Parathyroid adenoma (tissue), 2 donors: Measurements from ENCODE around the gene ALG2.
"Not testable (repeated sequence)": the region's sequence is repeated elsewhere in the genome, so short reads cannot be mapped to it uniquely, and the experiment has no call there.

Experiments
- H2AFZ ChIP-seq: fragments of 300-600 bp; sonication (generic); one replicate; pipeline ENCODE4 v1.7.0; 2017; ENCODE audit warnings: antibody characterized with exemption, mild to moderate bottlenecking
- H3K27ac ChIP-seq: fragments of 300-600 bp; sonication (generic); one replicate; pipeline ENCODE4 v1.7.0; 2017
- H3K27me3 ChIP-seq: fragments of 300-600 bp; sonication (generic); one replicate; pipeline ENCODE4 v1.7.0; 2017; ENCODE audit warnings: low read length; ENCODE audit not compliant: control insufficient read depth, insufficient read depth
- H3K36me3 ChIP-seq: fragments of 300-600 bp; sonication (generic); one replicate; pipeline ENCODE4 v1.7.0; 2017; ENCODE audit warnings: low read length; ENCODE audit not compliant: control insufficient read depth, insufficient read depth
- H3K4me1 ChIP-seq: fragments of 300-600 bp; sonication (generic); one replicate; pipeline ENCODE4 v1.7.0; 2017; ENCODE audit warnings: control low read depth
- H3K4me2 ChIP-seq: fragments of 300-600 bp; sonication (generic); one replicate; pipeline ENCODE4 v1.7.0; 2017; ENCODE audit warnings: low read length
- H3K4me3 ChIP-seq: fragments of 300-600 bp; sonication (generic); one replicate; pipeline ENCODE4 v1.7.0; 2017; ENCODE audit warnings: low read depth, low read length
- H3K79me2 ChIP-seq: fragments of 300-600 bp; sonication (generic); one replicate; pipeline ENCODE4 v1.7.0; 2017; ENCODE audit warnings: control low read depth
- H3K9ac ChIP-seq: fragments of 300-600 bp; sonication (generic); one replicate; pipeline ENCODE4 v1.7.0; 2017; ENCODE audit warnings: mild to moderate bottlenecking
- H3K9me3 ChIP-seq: fragments of 300-600 bp; sonication (generic); one replicate; pipeline ENCODE4 v1.7.0; 2017; ENCODE audit warnings: low read length; ENCODE audit not compliant: control insufficient read depth
- CTCF ChIP-seq: fragments of 300-600 bp; sonication (generic); IDR thresholded peaks from one replicate; pipeline ENCODE4 v1.7.0; 2017; ENCODE audit warnings: antibody characterized with exemption, mild to moderate bottlenecking
- donor health status: primary hyperparathyroidism.

The ALG2 gene

GRCh38 chr9:99239341-99240060 is 17.8 kb upstream of the ALG2 start:
- H3K4me3 ChIP-seq: no peak overlapping the region
- H3K79me2 ChIP-seq: no peaks in the 10 kb centered on the region
- H3K9me3 ChIP-seq: no peaks in the 10 kb centered on the region
- no peak overlapping the region for H2AFZ ChIP-seq
- H3K36me3 ChIP-seq: no peaks in the 10 kb centered on the region
- H3K27me3 ChIP-seq: no peaks in the 10 kb centered on the region
- H3K4me1 ChIP-seq: no peaks in the 10 kb centered on the region
- TF ChIP-seq CTCF: no peak
- H3K9ac ChIP-seq: no peak overlapping the region
- H3K27ac ChIP-seq: no peak overlapping the region
- H3K4me2 ChIP-seq: peak overlapping the region; percentile 15

GRCh38 chr9:99238331-99238730 is 16.6 kb upstream of the ALG2 start:
- no peak overlapping the region for H3K9ac ChIP-seq
- TF ChIP-seq CTCF: no peak
- no peaks in the 10 kb centered on the region for H3K36me3 ChIP-seq
- no peak overlapping the region for H3K4me2 ChIP-seq
- no peaks in the 10 kb centered on the region for H3K79me2 ChIP-seq
- no peaks in the 10 kb centered on the region for H3K4me1 ChIP-seq
- no peak overlapping the region for H3K27ac ChIP-seq
- no peaks in the 10 kb centered on the region for H3K27me3 ChIP-seq
- no peak overlapping the region for H2AFZ ChIP-seq
- no peak overlapping the region for H3K4me3 ChIP-seq
- no peaks in the 10 kb centered on the region for H3K9me3 ChIP-seq

- not testable (repeated sequence) for H3K36me3 ChIP-seq, H3K79me2 ChIP-seq, H3K9me3 ChIP-seq, H3K4me1 ChIP-seq, H2AFZ ChIP-seq, H3K9ac ChIP-seq, H3K4me3 ChIP-seq, H3K4me2 ChIP-seq, H3K27ac ChIP-seq, H3K27me3 ChIP-seq
Observed at GRCh38 chr9:99237849-99238248, 16.1 kb upstream of the ALG2 start.

- no peak overlapping the region for H3K4me3 ChIP-seq
- H3K9me3 ChIP-seq: no peaks in the 10 kb centered on the region
- H3K9ac ChIP-seq: no peak overlapping the region
- H2AFZ ChIP-seq: no peak overlapping the region
- no peaks in the 10 kb centered on the region for H3K79me2 ChIP-seq
- no peak overlapping the region for H3K4me2 ChIP-seq
- H3K4me1 ChIP-seq: no peaks in the 10 kb centered on the region
- H3K27me3 ChIP-seq: no peaks in the 10 kb centered on the region
- H3K36me3 ChIP-seq: no peaks in the 10 kb centered on the region
- TF ChIP-seq CTCF: no peak
- H3K27ac ChIP-seq: no peak overlapping the region
Observed at GRCh38 chr9:99237356-99237755, 15.6 kb upstream of the ALG2 start.

GRCh38 chr9:99235926-99236634 is 14.3 kb upstream of the ALG2 start:
- H3K4me2 ChIP-seq: no peak overlapping the region
- no peak overlapping the region for H3K27ac ChIP-seq
- no peaks in the 10 kb centered on the region for H3K4me1 ChIP-seq
- H3K9me3 ChIP-seq: no peaks in the 10 kb centered on the region
- H3K79me2 ChIP-seq: no peaks in the 10 kb centered on the region
- no peaks in the 10 kb centered on the region for H3K27me3 ChIP-seq
- H2AFZ ChIP-seq: no peak overlapping the region
- no peak overlapping the region for H3K4me3 ChIP-seq
- TF ChIP-seq CTCF: no peak
- no peaks in the 10 kb centered on the region for H3K36me3 ChIP-seq
- no peak overlapping the region for H3K9ac ChIP-seq
